HUES6 (cell line): ENCODE results near the gene SLC39A11.

Source experiments
- H3K27ac ChIP-seq: 2 replicates; pipeline ENCODE4 v1.7.0; 2013; ENCODE audit warnings: low read depth, mild to moderate bottlenecking, low read length, inconsistent platforms
- H3K27me3 ChIP-seq: 2 replicates; pipeline ENCODE4 v1.6.1; 2013; ENCODE audit warnings: low read length; ENCODE audit not compliant: control insufficient read depth, insufficient read depth
- H3K36me3 ChIP-seq: 2 replicates; pipeline ENCODE4 v1.6.1; 2013; ENCODE audit warnings: low read length; ENCODE audit not compliant: control insufficient read depth, insufficient read depth
- H3K4me1 ChIP-seq: 2 replicates; pipeline ENCODE4 v1.6.1; 2013; ENCODE audit warnings: low read length; ENCODE audit not compliant: control insufficient read depth, insufficient read depth
- H3K4me3 ChIP-seq: 2 replicates; pipeline ENCODE4 v1.5.1; 2013; ENCODE audit warnings: low read depth, low read length
- H3K9ac ChIP-seq: one replicate; pipeline ENCODE4 v1.6.1; 2013; ENCODE audit warnings: mild to moderate bottlenecking, low read length
- H3K9me3 ChIP-seq: 2 replicates; pipeline ENCODE4 v1.6.1; 2013; ENCODE audit warnings: low read depth, low read length; ENCODE audit not compliant: control insufficient read depth, insufficient read depth

SLC39A11 gene

GRCh38 chr17:72884066-72884465, 208.4 kb downstream of the SLC39A11 start:
- H3K9ac ChIP-seq = no peak overlapping the region
- H3K36me3 ChIP-seq = no peaks in the 10 kb centered on the region
- H3K9me3 ChIP-seq = peaks cover 13% of the 10 kb centered on the region
- no peak overlapping the region for H3K27ac ChIP-seq
- H3K4me1 ChIP-seq = no peaks in the 10 kb centered on the region
- H3K27me3 ChIP-seq = no peaks in the 10 kb centered on the region
- H3K4me3 ChIP-seq = no peak overlapping the region

- H3K36me3 ChIP-seq = no peaks in the 10 kb centered on the region
- H3K9me3 ChIP-seq = peaks cover 14% of the 10 kb centered on the region
- no peak overlapping the region for H3K9ac ChIP-seq
- H3K27ac ChIP-seq = no peak overlapping the region
- H3K4me1 ChIP-seq = no peaks in the 10 kb centered on the region
- H3K4me3 ChIP-seq = no peak overlapping the region
- no peaks in the 10 kb centered on the region for H3K27me3 ChIP-seq
These were observed 209.1 kb downstream of the SLC39A11 start for GRCh38 chr17:72883351-72883750.

GRCh38 chr17:72882426-72882825, 210.1 kb downstream of the SLC39A11 start:
- H3K36me3 ChIP-seq = no peaks in the 10 kb centered on the region
- no peaks in the 10 kb centered on the region for H3K4me1 ChIP-seq
- no peak overlapping the region for H3K27ac ChIP-seq
- H3K4me3 ChIP-seq = no peak overlapping the region
- peaks cover 18% of the 10 kb centered on the region for H3K9me3 ChIP-seq
- H3K9ac ChIP-seq = no peak overlapping the region
- H3K27me3 ChIP-seq = no peaks in the 10 kb centered on the region

- no peak overlapping the region for H3K9ac ChIP-seq
- H3K27me3 ChIP-seq = no peaks in the 10 kb centered on the region
- H3K4me3 ChIP-seq = no peak overlapping the region
- no peak overlapping the region for H3K27ac ChIP-seq
- no peaks in the 10 kb centered on the region for H3K36me3 ChIP-seq
- peaks cover 35% of the 10 kb centered on the region for H3K9me3 ChIP-seq
- H3K4me1 ChIP-seq = no peaks in the 10 kb centered on the region
These were observed 212.6 kb downstream of the SLC39A11 start for GRCh38 chr17:72879877-72880276.

- H3K9ac ChIP-seq = no peak overlapping the region
- H3K36me3 ChIP-seq = no peaks in the 10 kb centered on the region
- H3K9me3 ChIP-seq = peaks cover 35% of the 10 kb centered on the region
- no peaks in the 10 kb centered on the region for H3K4me1 ChIP-seq
- H3K27me3 ChIP-seq = no peaks in the 10 kb centered on the region
- H3K4me3 ChIP-seq = no peak overlapping the region
- no peak overlapping the region for H3K27ac ChIP-seq
These were observed 213.4 kb downstream of the SLC39A11 start for GRCh38 chr17:72878975-72879660.

GRCh38 chr17:72877348-72877747, 215.1 kb downstream of the SLC39A11 start:
- Histone ChIP-seq H3K27me3 (no peaks in the 10 kb centered on the region), H3K36me3 (no peaks in the 10 kb centered on the region), H3K9ac (no peak overlapping the region), H3K4me1 (no peaks in the 10 kb centered on the region), H3K9me3 (peaks cover 35% of the 10 kb centered on the region), H3K27ac (no peak overlapping the region), H3K4me3 (no peak overlapping the region)

GRCh38 chr17:72876413-72876812, 216.1 kb downstream of the SLC39A11 start:
- Histone ChIP-seq H3K4me1 (no peaks in the 10 kb centered on the region), H3K36me3 (no peaks in the 10 kb centered on the region), H3K9me3 (peaks cover 35% of the 10 kb centered on the region), H3K27me3 (no peaks in the 10 kb centered on the region), H3K9ac (no peak overlapping the region), H3K27ac (no peak overlapping the region), H3K4me3 (no peak overlapping the region)

GRCh38 chr17:72875361-72875760, 217.1 kb downstream of the SLC39A11 start:
- H3K9me3 ChIP-seq = peaks cover 35% of the 10 kb centered on the region
- no peak overlapping the region for H3K27ac ChIP-seq
- no peak overlapping the region for H3K4me3 ChIP-seq
- no peaks in the 10 kb centered on the region for H3K27me3 ChIP-seq
- no peaks in the 10 kb centered on the region for H3K4me1 ChIP-seq
- no peaks in the 10 kb centered on the region for H3K36me3 ChIP-seq
- H3K9ac ChIP-seq = no peak overlapping the region

- Histone ChIP-seq H3K27ac (no peak overlapping the region), H3K9ac (no peak overlapping the region), H3K27me3 (no peaks in the 10 kb centered on the region), H3K4me3 (no peak overlapping the region), H3K4me1 (no peaks in the 10 kb centered on the region), H3K9me3 (peaks cover 16% of the 10 kb centered on the region), H3K36me3 (no peaks in the 10 kb centered on the region)
These were observed 220.1 kb downstream of the SLC39A11 start for GRCh38 chr17:72872396-72872795.

- peaks cover 10% of the 10 kb centered on the region for H3K9me3 ChIP-seq
- H3K4me1 ChIP-seq = no peaks in the 10 kb centered on the region
- H3K27me3 ChIP-seq = no peaks in the 10 kb centered on the region
- no peak overlapping the region for H3K27ac ChIP-seq
- H3K9ac ChIP-seq = no peak overlapping the region
- no peaks in the 10 kb centered on the region for H3K36me3 ChIP-seq
- no peak overlapping the region for H3K4me3 ChIP-seq
These were observed 222.0 kb downstream of the SLC39A11 start for GRCh38 chr17:72870367-72870985.

GRCh38 chr17:72869630-72870029, 222.9 kb downstream of the SLC39A11 start:
- no peaks in the 10 kb centered on the region for H3K36me3 ChIP-seq
- H3K4me3 ChIP-seq = no peak overlapping the region
- no peaks in the 10 kb centered on the region for H3K4me1 ChIP-seq
- no peak overlapping the region for H3K27ac ChIP-seq
- no peaks in the 10 kb centered on the region for H3K27me3 ChIP-seq
- peaks cover 9% of the 10 kb centered on the region for H3K9me3 ChIP-seq
- no peak overlapping the region for H3K9ac ChIP-seq
